AG09319 (cell line): ENCODE results near the gene CEP55.

Experiments
- DNase-seq: peaks from one replicate; pipeline ENCODE4 v3.0.0-alpha.2; 2010; ENCODE audit warnings: low read depth; ENCODE audit errors: extremely low read depth
- CTCF ChIP-seq: IDR thresholded peaks from 2 replicates; pipeline ENCODE4 v1.5.1; 2011; ENCODE audit warnings: low read depth, mild to moderate bottlenecking, inconsistent platforms, low read length, moderate library complexity

The CEP55 gene

GRCh38 chr10:93495654-93496321 is 624 bp upstream of the CEP55 start:
- no peak for DNase-seq
- no peak for TF ChIP-seq CTCF

DNA sequence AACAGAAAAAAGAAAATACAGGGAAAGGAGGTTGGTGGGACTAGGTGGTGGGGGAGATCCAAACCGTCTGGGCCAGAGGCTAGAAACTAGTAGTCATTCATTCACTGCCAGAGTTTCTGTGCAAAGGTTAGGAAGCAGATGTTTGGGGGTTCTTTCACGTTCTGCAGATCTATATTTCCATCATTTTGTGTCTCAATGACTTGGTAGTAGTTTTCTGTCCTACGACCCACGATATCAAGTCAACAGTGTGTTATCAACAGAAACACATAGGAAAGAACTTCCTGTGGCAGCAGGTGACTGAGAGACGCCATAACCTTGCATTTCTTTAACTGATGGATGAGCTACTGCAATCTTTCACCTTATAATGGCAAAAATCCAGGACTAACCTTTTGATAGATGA is 1.8 kb downstream of the CEP55 start:
- DNase-seq, result no peak
- no peak for TF ChIP-seq CTCF

DNA sequence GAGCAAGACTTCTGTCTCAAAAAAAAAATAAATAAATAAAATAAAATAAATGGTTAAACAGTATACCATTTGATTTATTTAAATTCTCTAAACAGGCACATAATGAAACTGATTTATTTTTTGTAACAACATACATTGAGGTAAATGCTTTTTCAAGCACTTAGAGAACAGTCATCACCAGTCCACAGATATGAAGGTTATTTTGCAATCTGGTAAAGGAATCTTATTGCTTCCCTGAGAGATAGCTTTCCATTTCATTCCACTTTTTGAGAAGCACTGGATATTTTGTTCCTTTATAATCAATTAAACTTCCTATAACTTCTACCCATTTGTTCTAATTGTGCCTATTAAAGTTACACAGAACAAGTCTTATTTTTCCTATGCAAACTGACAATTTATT is 5.2 kb downstream of the CEP55 start:
- TF ChIP-seq CTCF, result no peak
- DNase-seq, result no peak

DNA sequence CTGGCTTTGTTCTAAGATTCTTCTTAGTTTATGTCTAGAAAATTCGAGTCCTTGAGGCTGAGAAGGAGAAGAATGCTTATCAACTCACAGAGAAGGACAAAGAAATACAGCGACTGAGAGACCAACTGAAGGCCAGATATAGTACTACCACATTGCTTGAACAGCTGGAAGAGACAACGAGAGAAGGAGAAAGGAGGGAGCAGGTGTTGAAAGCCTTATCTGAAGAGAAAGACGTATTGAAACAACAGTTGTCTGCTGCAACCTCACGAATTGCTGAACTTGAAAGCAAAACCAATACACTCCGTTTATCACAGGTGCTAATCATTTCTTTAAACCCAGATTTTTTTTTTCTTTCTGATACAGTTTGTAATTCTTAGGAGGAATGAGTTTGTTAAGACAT is 6.7 kb downstream of the CEP55 start:
- no peak for TF ChIP-seq CTCF
- no peak for DNase-seq

GRCh38 chr10:93505075-93505474 is 8.7 kb downstream of the CEP55 start:
- no peak for DNase-seq
- TF ChIP-seq CTCF, result no peak

DNA sequence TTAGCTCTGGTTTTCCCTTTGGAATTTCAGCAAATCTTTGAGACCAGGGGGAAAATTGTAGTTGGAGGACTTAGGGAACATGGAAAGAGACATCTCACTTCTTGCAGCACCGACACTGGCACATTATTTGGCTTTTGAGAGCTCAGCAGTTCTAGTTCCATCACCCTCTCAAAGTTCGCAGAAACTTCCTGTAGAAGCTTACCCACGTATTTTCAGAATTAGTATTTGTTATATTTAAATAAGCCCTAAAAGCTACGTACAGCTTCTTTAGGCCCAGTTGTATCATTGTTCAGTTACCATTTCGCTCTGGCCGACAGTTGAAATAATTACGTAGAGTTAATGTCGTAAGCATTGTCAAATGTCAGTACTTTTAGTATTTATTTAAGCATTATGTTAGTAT is 13.4 kb downstream of the CEP55 start:
- DNase-seq, result no peak
- TF ChIP-seq CTCF, result no peak

DNA sequence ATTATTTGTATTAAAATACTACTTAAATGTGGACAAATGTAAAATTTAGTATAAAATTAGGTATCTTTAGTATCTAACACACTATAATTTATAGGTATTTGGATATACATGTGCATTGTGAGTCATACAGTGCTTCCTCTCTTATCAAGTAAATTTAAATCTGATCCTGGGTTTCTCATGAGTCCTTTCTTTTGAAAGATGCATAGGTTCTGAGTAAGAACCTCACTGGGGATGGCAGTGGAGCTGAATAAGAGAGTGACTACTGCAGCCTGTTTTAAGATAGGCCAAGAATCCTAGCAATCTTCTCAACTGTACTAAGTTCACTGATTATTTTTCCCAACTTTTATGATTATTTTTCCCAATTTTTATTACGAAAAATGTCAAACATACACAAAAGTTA is 16.2 kb downstream of the CEP55 start:
- TF ChIP-seq CTCF, result no peak
- no peak for DNase-seq
